Activated CD8-positive, alpha-beta memory T cell treated with anti-CD3 and anti-CD28 coated beads for 24 hours (primary cell): ENCODE measurements around the gene HSPA9.

Experiments
- DNase-seq: peaks from one replicate; pipeline ENCODE4 v3.0.0-alpha.2; 2020

HSPA9 gene

DNA sequence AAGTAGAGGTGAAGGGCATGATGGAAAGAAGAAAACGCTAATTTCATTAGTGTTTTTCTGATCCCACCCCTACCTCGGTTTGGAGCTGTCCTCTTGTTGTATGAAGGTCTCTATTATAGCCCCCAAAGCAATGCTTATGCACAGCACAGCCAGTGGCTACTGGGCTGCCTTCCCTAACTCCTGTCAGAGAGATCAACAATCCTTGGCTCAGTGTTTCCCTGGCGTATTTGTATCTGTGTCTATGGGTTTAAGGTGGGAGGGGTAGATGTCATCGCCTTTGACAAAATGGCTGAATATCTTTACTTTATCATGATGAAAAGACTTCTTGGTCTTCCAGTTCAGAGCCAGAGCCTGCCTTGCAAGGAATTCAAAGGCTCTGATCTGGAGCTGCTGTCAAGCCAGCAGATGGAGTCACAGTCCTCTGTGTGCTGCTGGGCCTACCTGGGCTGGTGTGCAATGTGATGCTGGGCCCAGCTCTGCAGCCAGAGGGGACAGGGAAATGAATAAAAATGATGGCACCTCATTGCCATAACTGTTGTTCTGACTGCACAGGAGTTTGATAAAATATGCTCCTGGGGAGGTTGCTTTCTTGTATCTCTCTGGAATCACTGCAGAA is 20.1 kb upstream of the HSPA9 start:
- no peak for DNase-seq

DNA sequence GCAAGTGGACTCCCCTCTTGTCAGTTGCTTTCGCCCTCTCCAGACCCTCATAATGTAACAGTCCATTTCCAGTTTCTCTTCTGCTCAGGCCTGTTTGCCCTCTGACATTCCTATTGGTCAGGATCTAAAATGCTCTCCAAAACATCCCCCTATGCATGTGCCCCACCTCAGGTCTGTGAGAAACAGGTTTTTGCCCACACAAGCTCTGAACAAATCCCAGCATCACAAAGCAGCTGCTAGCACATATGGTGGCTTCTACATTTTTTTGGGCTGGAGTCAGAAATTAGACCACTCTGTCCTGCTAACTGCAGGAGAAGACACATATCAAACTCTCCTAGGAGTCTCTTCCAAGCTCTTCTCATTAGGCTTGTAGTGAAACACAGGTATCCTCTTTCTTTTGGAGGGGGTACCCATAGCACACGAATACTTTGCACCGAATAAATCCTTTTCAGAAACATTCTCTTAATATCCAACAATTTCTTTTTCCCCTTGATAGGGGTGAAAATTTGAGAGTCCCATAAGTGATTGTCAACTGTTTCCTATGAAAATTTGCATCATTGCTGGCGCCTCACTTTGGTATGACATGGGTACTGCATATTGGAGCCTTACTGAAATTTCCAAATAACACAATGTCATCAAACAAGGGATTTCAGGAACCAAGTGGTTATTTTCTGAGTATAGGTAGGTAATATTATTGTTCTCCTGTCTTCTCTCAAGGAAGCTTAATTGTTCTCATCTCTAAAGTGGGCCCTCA is 19.3 kb upstream of the HSPA9 start:
- no peak for DNase-seq

GRCh38 chr5:138588013-138588788 is 13.0 kb upstream of the HSPA9 start:
- no peak for DNase-seq

DNA sequence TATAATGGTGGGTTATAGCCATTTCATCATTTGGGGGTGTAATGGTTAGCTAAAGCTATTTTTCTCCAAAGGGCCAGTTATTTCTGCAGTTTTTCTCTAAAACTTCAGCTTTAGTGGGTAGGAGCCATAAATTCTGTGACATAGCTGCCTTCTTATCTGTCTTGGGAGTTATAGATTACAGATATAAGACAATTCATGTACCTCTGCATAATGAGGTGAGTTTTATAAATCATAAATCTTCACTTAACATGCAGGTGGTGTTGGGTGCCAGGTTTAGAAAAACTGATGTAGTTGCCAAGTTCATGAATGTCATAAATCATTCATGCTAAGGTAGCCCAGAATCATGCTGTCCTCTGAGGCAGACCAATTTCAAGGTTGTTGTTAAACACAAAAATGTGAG is 10.0 kb upstream of the HSPA9 start:
- DNase-seq, result no peak

- no peak for DNase-seq
Observed at GRCh38 chr5:138583984-138584637, 8.9 kb upstream of the HSPA9 start.

- no peak for DNase-seq
Observed at GRCh38 chr5:138582959-138583358, 7.8 kb upstream of the HSPA9 start.

GRCh38 chr5:138580777-138581176 is 5.6 kb upstream of the HSPA9 start:
- no peak for DNase-seq

- no peak for DNase-seq
Observed at GRCh38 chr5:138580001-138580400, 4.8 kb upstream of the HSPA9 start.

DNA sequence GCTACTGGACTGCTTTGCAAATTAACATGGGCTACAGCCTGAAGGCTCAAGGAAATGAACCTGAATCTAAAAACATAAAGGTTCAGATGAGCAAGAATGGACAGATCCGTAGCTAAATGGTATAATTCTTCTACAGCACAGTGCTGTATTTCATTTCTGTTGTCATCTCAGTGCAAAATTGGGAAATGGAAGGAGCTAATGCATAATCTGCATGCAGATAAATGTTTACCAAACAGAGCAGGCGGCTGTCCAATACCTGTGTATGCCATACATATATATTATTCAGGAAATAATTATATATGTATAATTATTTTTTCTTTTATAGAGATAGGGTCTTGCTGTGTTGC is 4.3 kb upstream of the HSPA9 start:
- no peak for DNase-seq

DNA sequence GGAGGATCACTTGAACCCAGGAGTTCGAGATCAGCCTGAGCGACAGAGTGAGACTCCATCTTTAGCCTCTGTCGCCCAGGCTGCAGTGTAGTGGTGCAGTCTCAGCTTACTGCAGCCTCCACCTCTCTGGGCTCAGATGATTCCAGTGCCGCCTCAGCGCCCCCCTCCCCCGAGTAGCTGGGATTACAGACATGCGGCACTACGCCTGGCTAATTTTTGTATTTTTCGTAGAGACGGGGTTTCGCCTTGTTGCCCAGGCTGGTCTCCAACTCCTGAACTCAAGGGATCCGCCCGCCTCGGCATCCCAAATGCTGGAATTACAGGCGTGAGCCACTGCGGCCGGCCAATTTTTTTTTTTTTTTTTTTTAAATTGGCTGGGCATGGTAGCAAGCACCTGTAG is 2.3 kb upstream of the HSPA9 start:
- DNase-seq, result no peak

DNA sequence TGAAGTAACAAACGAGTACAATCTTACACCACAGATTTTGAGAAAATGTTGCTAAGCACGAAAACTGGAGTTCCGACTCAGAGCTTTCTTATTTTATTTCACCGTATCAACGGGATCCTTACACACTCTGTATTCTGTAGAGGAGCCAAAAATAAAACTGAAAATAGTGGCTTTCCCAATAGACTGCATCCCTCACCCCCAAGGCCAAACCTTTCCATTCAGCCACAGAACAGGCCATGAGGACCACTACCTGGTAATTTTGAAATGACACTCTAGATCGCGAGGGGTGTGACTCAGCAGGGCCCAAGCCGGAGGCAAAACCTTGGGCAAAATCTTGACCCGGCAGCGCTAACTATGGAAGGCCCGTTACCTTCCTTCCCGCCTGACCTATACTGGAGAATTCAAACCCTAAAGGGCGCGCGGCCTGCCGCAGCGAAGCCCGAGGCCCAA is 432 bp downstream of the HSPA9 start:
- no peak for DNase-seq

- no peak for DNase-seq
Observed at GRCh38 chr5:138573949-138574670, 1.1 kb downstream of the HSPA9 start.

DNA sequence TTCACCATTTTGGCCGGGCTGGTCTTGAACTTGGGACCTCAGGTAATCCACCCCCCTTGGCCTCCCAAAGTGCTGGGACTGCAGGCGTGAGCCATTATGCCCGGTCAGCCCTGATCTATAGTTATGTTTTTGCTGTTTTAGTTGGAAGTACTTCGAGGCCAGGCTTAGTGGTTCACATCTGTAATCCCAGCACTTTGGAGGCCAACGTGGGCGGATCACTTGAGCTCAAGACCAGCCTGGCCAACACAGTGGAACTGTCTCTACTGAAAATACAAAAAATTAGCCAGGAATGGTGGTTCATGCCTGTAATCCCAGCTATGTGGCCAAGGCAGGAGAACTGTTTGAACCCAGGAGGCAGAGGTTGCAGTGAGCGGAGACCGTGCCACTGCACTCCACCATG is 2.0 kb downstream of the HSPA9 start:
- DNase-seq, result no peak

DNA sequence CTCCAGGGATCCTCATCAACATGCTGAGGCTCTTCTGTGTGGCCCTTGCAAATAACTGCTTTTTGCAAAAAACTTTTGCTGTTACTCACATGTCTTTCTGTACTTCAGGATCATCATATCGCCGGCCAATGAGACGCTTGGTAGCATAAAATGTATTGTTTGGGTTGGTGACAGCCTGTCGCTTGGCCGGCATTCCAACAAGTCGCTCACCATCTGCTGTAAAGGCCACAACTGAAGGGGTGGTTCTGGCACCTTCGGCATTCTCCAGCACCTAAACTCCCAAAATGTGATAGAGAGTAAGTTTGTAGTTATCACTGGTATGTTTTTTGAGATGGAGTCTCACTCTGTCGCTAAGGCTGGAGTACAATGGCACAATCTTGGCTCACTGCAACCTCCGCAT is 4.3 kb downstream of the HSPA9 start:
- DNase-seq, result no peak

DNA sequence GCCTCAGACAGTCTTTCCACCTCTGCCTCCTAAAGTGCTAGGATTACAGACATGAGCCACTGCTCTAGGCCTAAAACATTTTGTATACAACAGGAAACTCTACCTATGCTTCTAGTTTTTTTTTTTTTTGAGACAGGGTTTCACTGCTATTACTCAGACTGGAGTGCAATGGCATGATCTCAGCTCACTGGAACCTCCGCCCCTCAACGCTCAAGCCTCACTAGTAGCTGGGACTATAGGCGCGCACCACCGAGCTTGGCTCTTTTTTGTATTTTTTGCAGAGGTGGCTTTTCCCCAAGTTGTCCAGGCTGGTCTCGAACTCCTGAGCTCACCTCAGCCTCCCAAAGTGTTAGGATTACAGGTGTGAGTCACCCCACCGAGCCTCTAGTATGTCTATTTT is 5.4 kb downstream of the HSPA9 start:
- no peak for DNase-seq

GRCh38 chr5:138568061-138568824 is 7.0 kb downstream of the HSPA9 start:
- no peak for DNase-seq

DNA sequence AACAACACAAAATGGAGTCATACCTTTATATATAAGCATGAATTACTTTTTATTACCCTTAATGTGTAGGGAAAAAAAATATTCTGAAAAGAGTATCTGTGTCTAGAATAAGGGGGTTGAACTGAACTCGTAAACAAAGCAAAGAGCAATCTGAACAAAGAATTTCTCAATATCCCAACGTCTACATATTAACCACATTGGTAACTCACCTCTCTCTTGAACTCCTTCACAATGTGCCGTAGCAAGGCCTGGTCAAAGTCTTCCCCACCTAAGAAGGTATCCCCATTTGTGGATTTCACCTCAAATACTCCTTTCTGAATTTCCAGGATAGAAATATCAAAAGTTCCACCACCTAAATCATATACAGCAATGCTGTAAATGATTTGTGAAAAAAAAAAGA is 8.4 kb downstream of the HSPA9 start:
- no peak for DNase-seq

GRCh38 chr5:138565100-138565821 is 9.9 kb downstream of the HSPA9 start:
- no peak for DNase-seq

DNA sequence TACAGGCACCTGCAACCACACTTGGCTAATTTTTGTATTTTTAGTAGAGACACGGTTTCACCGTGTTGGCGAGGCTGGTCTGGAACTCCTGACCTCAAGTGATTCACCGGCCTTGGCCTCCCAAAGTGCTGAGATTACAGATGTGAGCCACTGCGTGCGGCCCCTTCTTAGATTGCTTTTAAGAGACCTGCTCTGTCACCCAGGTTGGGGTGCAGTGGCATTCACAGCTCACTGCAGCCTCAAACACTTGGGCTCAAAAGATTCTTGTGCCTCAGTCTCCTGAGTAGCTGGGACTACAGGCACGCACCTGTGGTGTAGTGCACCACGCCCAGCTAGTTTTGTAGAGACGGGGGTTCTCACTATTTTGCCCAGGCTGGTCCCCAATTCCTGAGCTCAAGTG is 11.0 kb downstream of the HSPA9 start:
- no peak for DNase-seq

- DNase-seq, result no peak
Observed at GRCh38 chr5:138563340-138564118, 11.7 kb downstream of the HSPA9 start.

- no peak for DNase-seq
Observed at GRCh38 chr5:138560971-138561370, 14.2 kb downstream of the HSPA9 start.
